IMR-90 (cell line): ENCODE measurements around the gene BTAF1.

Experiments used
- BHLHE40 ChIP-seq: fragments of 150-350 bp; IDR thresholded peaks from 2 replicates; pipeline ENCODE4 v1.6.1; 2016; ENCODE audit warnings: mild to moderate bottlenecking, low read depth, low read length
- CEBPB ChIP-seq: IDR thresholded peaks from 2 replicates; pipeline ENCODE4 v1.6.1; 2012; ENCODE audit warnings: low read depth, low read length, improper control_type of control experiment
- CTCF ChIP-seq: conservative IDR thresholded peaks from 2 replicates; pipeline ENCODE4 v1.5.1; 2012; ENCODE audit warnings: mild to moderate bottlenecking, low read depth, low read length, improper control_type of control experiment
- MXI1 ChIP-seq: IDR thresholded peaks from 2 replicates; pipeline ENCODE4 v1.6.1; 2012; ENCODE audit warnings: low read depth, mild to moderate bottlenecking, low read length, moderate library complexity, borderline replicate concordance
- NFE2L2 ChIP-seq: fragments of 150-350 bp; IDR thresholded peaks from 2 replicates; pipeline ENCODE4 v1.6.1; 2016; ENCODE audit warnings: low read depth, mild to moderate bottlenecking, low read length
- POLR2A ChIP-seq: IDR thresholded peaks from 2 replicates; pipeline ENCODE4 v1.6.1; 2012; ENCODE audit warnings: mild to moderate bottlenecking, low read depth, low read length
- RAD21 ChIP-seq: IDR thresholded peaks from 2 replicates; pipeline ENCODE4 v1.6.1; 2012; ENCODE audit warnings: low read length, improper control_type of control experiment
- RCOR1 ChIP-seq: IDR thresholded peaks from 2 replicates; pipeline ENCODE4 v1.6.1; 2012; ENCODE audit warnings: mild to moderate bottlenecking, low read length, improper control_type of control experiment; ENCODE audit not compliant: insufficient replicate concordance
- SMC3 ChIP-seq: fragments of 150-350 bp; IDR thresholded peaks from 2 replicates; pipeline ENCODE4 v1.6.1; 2016; ENCODE audit warnings: low read depth, mild to moderate bottlenecking, antibody characterized with exemption, low read length, moderate library complexity

- no peak for TF ChIP-seq CTCF
- no peak for TF ChIP-seq NFE2L2
- no peak for TF ChIP-seq POLR2A
- no peak for TF ChIP-seq BHLHE40
- no peak for TF ChIP-seq RAD21
- no peak for TF ChIP-seq MXI1
- TF ChIP-seq SMC3: no peak
- no peak for TF ChIP-seq RCOR1
- no peak for TF ChIP-seq CEBPB
These were observed 48.4 kb upstream of the BTAF1 start for GRCh38 chr10:91875156-91875555.
